ENCODE data around the gene SCRT2. TPM values are rescaled to one million over a fixed set of nuclear protein-coding genes. Genes with fewer than 3 reads are reported as not detected.

The SCRT2 gene
- polyA plus RNA-seq, 1 of the 3 experiments (the other 2 are of a cell fraction), result not detected

DNA sequence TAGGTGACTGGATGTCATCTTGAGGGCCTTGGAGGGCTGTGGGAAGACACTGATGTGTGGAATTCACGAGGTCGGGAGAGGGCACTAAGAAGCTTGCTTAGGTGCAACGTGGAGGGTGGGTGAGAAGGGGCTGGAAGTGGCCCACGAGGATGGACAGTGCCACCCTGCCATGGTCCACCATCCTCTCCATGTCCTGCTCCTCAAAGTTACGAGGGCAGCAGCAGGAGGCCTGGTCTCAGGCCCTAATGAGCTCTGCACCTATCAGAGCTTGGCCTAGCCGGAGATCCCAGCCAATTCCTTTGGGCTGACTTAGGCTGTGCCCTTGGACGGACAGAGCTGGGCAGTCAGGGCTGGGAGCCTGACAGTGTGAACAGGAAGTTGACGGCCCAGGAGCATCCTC, 27.8 kb upstream of the SCRT2 start:
- H3K36me3 ChIP-seq (replicated peaks in 1 of 2; ENCODE audit: control insufficient read depth in 1 of 2, insufficient read depth in 2 of 2, low read length in 1 of 2), result no peaks in the 10 kb centered on the region
- no peaks in the 10 kb centered on the region for H3K9me3 ChIP-seq
- H2AFZ ChIP-seq (ENCODE audit: low read depth), result no peak overlapping the region
- H3K4me1 ChIP-seq (ENCODE audit: control insufficient read depth in 1 of 2, insufficient read depth in 2 of 2, low read depth in 1 of 2, low read length in 1 of 2), result peaks cover 0 to 24% of the 10 kb centered on the region in 2 experiments; a peak in 1 of 4 replicates
- no peaks in the 10 kb centered on the region for H3K9me2 ChIP-seq
- H3K27me3 ChIP-seq (ENCODE audit: insufficient read depth), result 0 out of 2 replicates have a peak, but pooled peaks cover under 1% of the 10 kb centered on the region
- no peaks in the 10 kb centered on the region for H4K20me1 ChIP-seq (ENCODE audit: insufficient read depth)
- no peak overlapping the region for H3K4me3 ChIP-seq (ENCODE audit: low read depth in 2 of 2, low read length in 1 of 2)
- H3K79me2 ChIP-seq (ENCODE audit: insufficient read depth), result no peaks in the 10 kb centered on the region
- no peak overlapping the region for H3K9ac ChIP-seq
- TF ChIP-seq, protein P1, sequence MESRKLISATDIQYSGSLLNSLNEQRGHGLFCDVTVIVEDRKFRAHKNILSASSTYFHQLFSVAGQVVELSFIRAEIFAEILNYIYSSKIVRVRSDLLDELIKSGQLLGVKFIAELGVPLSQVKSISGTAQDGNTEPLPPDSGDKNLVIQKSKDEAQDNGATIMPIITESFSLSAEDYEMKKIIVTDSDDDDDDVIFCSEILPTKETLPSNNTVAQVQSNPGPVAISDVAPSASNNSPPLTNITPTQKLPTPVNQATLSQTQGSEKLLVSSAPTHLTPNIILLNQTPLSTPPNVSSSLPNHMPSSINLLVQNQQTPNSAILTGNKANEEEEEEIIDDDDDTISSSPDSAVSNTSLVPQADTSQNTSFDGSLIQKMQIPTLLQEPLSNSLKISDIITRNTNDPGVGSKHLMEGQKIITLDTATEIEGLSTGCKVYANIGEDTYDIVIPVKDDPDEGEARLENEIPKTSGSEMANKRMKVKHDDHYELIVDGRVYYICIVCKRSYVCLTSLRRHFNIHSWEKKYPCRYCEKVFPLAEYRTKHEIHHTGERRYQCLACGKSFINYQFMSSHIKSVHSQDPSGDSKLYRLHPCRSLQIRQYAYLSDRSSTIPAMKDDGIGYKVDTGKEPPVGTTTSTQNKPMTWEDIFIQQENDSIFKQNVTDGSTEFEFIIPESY (IDR thresholded peaks at IDR 0.05; ENCODE audit: borderline replicate concordance, low read depth), result no peak
- 44% methylated on average over 8 of the region's 8 CpGs for WGBS (ENCODE audit: low lambda C conversion rate)
- ChIA-PET POLR2A (interaction anchor here (0.8 kb wide), 1 partner anchor 28 kb away, joined by 3 read pairs; the partner anchor contains the start of gene SCRT2), CTCF (interaction anchor here (0.5 to 3.0 kb wide), 5 partner anchors 22 to 57 kb away, joined by 3 to 14 read pairs (median 5); no protein-coding TSS in a partner anchor)
- H3F3A ChIP-seq (replicated peaks; ENCODE audit: insufficient read depth), result no peaks in the 10 kb centered on the region
- no peak overlapping the region for H3K27ac ChIP-seq (ENCODE audit: low read depth in 2 of 2, low read length in 1 of 2)
- no peak overlapping the region for H3K4me2 ChIP-seq
- DNase-seq, result no peak

DNA sequence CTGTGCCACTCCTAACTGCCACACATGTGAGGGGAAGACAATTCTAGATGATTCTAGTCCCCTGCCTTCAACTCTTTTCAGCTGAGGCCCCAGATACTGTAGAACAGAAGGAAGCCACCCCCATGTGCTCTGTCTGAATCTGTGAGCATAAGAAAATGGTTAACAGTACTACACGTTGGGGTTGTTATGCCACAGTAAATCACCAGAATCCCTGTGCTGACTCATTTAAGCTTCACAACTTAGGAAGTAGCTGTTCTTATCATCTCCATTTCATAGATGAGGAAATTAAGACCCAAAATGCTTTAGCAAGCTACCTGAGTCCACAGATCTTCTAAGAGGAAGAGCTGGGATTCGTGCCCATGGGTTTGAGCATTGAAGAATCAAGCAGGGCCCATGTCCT, 27.4 kb upstream of the SCRT2 start:
- Histone ChIP-seq H3K9ac (no peak overlapping the region), H3K4me2 (no peak overlapping the region), H3K4me3 (ENCODE audit: low read depth in 2 of 2, low read length in 1 of 2) (no peak overlapping the region), H3F3A (replicated peaks; ENCODE audit: insufficient read depth) (no peaks in the 10 kb centered on the region), H3K36me3 (replicated peaks in 1 of 2; ENCODE audit: control insufficient read depth in 1 of 2, insufficient read depth in 2 of 2, low read length in 1 of 2) (no peaks in the 10 kb centered on the region), H2AFZ (ENCODE audit: low read depth) (no peak overlapping the region), H3K9me2 (no peaks in the 10 kb centered on the region), H3K4me1 (ENCODE audit: control insufficient read depth in 1 of 2, insufficient read depth in 2 of 2, low read depth in 1 of 2, low read length in 1 of 2) (peaks cover 0 to 24% of the 10 kb centered on the region in 2 experiments; a peak in 1 of 4 replicates), H4K20me1 (ENCODE audit: insufficient read depth) (no peaks in the 10 kb centered on the region), H3K79me2 (ENCODE audit: insufficient read depth) (no peaks in the 10 kb centered on the region), H3K27ac (ENCODE audit: low read depth in 2 of 2, low read length in 1 of 2) (no peak overlapping the region), H3K9me3 (no peaks in the 10 kb centered on the region), H3K27me3 (ENCODE audit: insufficient read depth) (peaks cover 5% of the 10 kb centered on the region; the same call in 1 of the 2 replicates)
- 14% methylated on average over 2 of the region's 2 CpGs for WGBS (ENCODE audit: low lambda C conversion rate)
- POLR2A ChIA-PET, result interaction anchor here (0.8 kb wide), 1 partner anchor 27 kb away, joined by 3 read pairs; the partner anchor contains the start of gene SCRT2
- TF ChIP-seq CHD2 (IDR thresholded peaks at IDR 0.05; ENCODE audit: low read length, partially characterized antibody) (no peak), TEAD4 (IDR thresholded peaks at IDR 0.05; ENCODE audit: borderline replicate concordance, insufficient read depth) (no peak), FOXJ3 (CRISPR knock-in tag; IDR thresholded peaks at IDR 0.05) (no peak), RCOR1 (IDR thresholded peaks at IDR 0.05; ENCODE audit: low read length) (no peak)
- TF ChIP-seq, protein P2, sequence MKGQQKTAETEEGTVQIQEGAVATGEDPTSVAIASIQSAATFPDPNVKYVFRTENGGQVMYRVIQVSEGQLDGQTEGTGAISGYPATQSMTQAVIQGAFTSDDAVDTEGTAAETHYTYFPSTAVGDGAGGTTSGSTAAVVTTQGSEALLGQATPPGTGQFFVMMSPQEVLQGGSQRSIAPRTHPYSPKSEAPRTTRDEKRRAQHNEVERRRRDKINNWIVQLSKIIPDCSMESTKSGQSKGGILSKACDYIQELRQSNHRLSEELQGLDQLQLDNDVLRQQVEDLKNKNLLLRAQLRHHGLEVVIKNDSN (IDR thresholded peaks at IDR 0.05; ENCODE audit: borderline replicate concordance, low read depth), result no peak
- no peak for DNase-seq
- CTCF ChIA-PET, result interaction anchor here (1.1 to 3.0 kb wide), 5 partner anchors 21 to 57 kb away, joined by 3 to 14 read pairs (median 5); no protein-coding TSS in a partner anchor

All from SK-N-SH (cell line).